ENCODE measurements around the gene CDIP1. TPM values are rescaled to one million over a fixed set of nuclear protein-coding genes. Genes with fewer than 3 reads are reported as not detected.
A peak's percentile ranks its signal among the peaks of the same experiment; 100 is the strongest.
"Not testable (repeated sequence)": the region's sequence is repeated elsewhere in the genome, so short reads cannot be mapped to it uniquely, and the experiment has no call there.

CDIP1 gene
- total RNA-seq, 2 experiments from 2014 or later: 13.5 to 34.2 TPM

DNA sequence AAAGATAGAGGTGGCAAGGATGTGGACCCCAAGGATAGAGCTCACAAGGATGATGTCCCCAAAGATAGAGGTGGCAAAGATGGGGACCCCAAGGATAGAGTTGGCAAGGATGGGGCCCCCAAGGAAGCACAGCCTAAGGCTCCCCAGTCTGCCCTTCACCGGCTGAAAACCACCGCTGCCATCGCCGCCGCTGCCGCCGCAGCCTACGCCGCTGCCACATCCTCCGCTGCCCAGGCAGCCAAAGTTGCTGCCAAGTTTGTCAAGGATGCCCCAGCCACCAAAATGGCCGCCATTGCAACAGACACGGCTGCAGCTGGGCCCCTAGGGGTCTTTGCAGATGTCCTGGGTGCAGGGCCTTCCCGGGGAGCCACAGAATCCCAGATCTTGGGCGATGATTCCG lies 37.4 kb upstream of the CDIP1 start:
- Histone ChIP-seq H3K79me2 (ENCODE audit: insufficient read depth, low read depth, low read length) (no peaks in the 10 kb centered on the region), H3K36me3 (ENCODE audit: insufficient read depth, low read length) (no peaks in the 10 kb centered on the region), H3K9me3 (ENCODE audit: low read length) (no peaks in the 10 kb centered on the region), H3K27ac (ENCODE audit: low read depth, low read length, poor library complexity, severe bottlenecking) (no peak overlapping the region), H3K9me2 (ENCODE audit: insufficient read depth, low read length) (no peaks in the 10 kb centered on the region), H3K4me3 (ENCODE audit: low read depth, low read length, poor library complexity, severe bottlenecking) (no peak overlapping the region), H2AFZ (ENCODE audit: low read length) (no peak overlapping the region), H3K4me2 (ENCODE audit: low read length) (no peak overlapping the region), H3K4me1 (ENCODE audit: insufficient read depth, low read length, poor library complexity, severe bottlenecking) (no peaks in the 10 kb centered on the region), H4K20me1 (ENCODE audit: insufficient read depth, low read length) (no peaks in the 10 kb centered on the region)
- no peak for DNase-seq (ENCODE audit: low spot score)
- CTCF ChIA-PET (ENCODE audit: unreplicated experiment): no interaction called here
- POLR2A ChIA-PET: no interaction called here
- no TSS peak for BruUV-seq (replicated peaks)
- no peak for TF ChIP-seq EZH2phosphoT487 (IDR thresholded peaks at IDR 0.05; ENCODE audit: borderline replicate concordance, low read depth, low read length)
- TF ChIP-seq, protein P1, sequence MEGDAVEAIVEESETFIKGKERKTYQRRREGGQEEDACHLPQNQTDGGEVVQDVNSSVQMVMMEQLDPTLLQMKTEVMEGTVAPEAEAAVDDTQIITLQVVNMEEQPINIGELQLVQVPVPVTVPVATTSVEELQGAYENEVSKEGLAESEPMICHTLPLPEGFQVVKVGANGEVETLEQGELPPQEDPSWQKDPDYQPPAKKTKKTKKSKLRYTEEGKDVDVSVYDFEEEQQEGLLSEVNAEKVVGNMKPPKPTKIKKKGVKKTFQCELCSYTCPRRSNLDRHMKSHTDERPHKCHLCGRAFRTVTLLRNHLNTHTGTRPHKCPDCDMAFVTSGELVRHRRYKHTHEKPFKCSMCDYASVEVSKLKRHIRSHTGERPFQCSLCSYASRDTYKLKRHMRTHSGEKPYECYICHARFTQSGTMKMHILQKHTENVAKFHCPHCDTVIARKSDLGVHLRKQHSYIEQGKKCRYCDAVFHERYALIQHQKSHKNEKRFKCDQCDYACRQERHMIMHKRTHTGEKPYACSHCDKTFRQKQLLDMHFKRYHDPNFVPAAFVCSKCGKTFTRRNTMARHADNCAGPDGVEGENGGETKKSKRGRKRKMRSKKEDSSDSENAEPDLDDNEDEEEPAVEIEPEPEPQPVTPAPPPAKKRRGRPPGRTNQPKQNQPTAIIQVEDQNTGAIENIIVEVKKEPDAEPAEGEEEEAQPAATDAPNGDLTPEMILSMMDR (conservative IDR thresholded peaks at IDR 0.05; ENCODE audit: low read length): no peak
- intact Hi-C loops (cut with micrococcal nuclease; ENCODE audit: unreplicated experiment): no loop called here

DNA sequence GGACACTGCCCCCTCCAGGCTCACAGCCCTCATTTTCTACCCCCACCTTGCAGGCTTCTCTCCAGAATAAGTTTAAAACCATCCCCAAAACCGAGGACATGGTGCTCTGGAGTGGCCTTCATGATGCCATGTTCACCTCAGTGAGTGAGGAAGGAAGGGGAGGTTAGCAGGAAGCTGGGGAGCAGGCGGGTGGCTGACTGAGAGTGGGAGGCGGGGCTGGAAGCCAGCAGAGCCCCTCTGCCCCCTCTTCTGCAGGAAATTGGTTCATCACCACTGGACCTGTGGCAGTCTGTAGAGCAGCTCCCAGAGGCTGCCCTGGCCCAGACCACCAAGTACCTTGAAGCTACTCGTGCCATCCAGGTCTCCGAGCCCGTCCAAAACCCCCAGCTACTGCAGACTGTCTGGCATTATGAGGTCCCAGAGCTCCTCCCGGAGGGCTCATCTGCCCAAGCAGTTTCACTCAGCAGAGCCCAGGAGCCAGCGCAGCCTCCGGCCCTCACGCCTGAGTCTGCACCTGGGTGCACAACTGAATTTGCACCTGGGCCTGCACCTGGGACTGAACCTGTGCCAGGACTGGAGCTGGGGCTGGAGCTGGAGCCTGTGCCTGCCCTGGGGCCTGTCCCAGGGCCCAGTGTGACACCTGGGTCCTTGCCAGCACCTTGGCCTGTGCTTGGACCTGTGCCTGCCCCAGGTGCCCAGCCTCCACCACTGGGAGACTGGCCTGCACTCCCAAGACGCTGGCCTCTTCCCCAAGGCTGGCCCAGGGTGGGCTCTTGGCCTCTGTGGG lies 36.5 kb upstream of the CDIP1 start:
- no peaks in the 10 kb centered on the region for H3K9me2 ChIP-seq (ENCODE audit: insufficient read depth, low read length)
- no peaks in the 10 kb centered on the region for H4K20me1 ChIP-seq (ENCODE audit: insufficient read depth, low read length)
- no TSS peak for BruUV-seq (replicated peaks)
- no peaks in the 10 kb centered on the region for H3K4me1 ChIP-seq (ENCODE audit: insufficient read depth, low read length, poor library complexity, severe bottlenecking)
- no peak overlapping the region for H3K4me3 ChIP-seq (ENCODE audit: low read depth, low read length, poor library complexity, severe bottlenecking)
- H2AFZ ChIP-seq (ENCODE audit: low read length): no peak overlapping the region
- CTCF ChIA-PET (ENCODE audit: unreplicated experiment): no interaction called here
- POLR2A ChIA-PET: interaction anchor here (0.7 kb wide), 1 partner anchor 12 kb away, joined by 3 read pairs; no protein-coding TSS in a partner anchor
- DNase-seq (ENCODE audit: low spot score): no peak
- no peak overlapping the region for H3K27ac ChIP-seq (ENCODE audit: low read depth, low read length, poor library complexity, severe bottlenecking)
- TF ChIP-seq EZH2phosphoT487 (IDR thresholded peaks at IDR 0.05; ENCODE audit: borderline replicate concordance, low read depth, low read length): no peak
- TF ChIP-seq, protein P1 (conservative IDR thresholded peaks at IDR 0.05; ENCODE audit: low read length): peak; percentile 45
- no peaks in the 10 kb centered on the region for H3K79me2 ChIP-seq (ENCODE audit: insufficient read depth, low read depth, low read length)
- intact Hi-C loops (cut with micrococcal nuclease; ENCODE audit: unreplicated experiment): no loop called here
- H3K4me2 ChIP-seq (ENCODE audit: low read length): no peak overlapping the region
- H3K36me3 ChIP-seq (ENCODE audit: insufficient read depth, low read length): no peaks in the 10 kb centered on the region
- H3K9me3 ChIP-seq (ENCODE audit: low read length): no peaks in the 10 kb centered on the region

DNA sequence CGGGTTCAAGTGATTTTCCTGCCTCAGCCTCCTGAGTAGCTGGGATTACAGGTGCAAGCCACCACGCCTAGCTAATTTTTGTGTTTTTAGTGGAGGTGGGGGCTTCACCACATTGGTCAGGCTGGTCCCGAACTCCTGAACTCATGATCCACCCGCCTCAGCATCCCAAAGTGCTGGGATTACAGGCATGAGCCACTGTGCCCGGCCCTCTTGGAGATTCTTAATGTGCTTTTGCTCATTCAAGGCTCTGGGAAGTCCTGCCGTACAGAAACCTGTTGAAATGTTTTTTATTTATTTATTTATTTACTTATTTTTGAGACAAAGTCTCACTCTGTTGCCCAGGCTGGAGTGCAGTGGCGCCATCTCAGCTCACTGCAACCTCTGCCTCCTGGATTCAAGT lies 35.4 kb upstream of the CDIP1 start:
- POLR2A ChIA-PET; CTCF ChIA-PET (ENCODE audit: unreplicated experiment); intact Hi-C loops (cut with micrococcal nuclease; ENCODE audit: unreplicated experiment): not testable (repeated sequence)

More for the DNA sequence above, 35.4 kb upstream of the CDIP1 start:
- not testable (repeated sequence) for BruUV-seq (replicated peaks); H3K9me3 ChIP-seq (ENCODE audit: low read length); H3K36me3 ChIP-seq (ENCODE audit: insufficient read depth, low read length); H2AFZ ChIP-seq (ENCODE audit: low read length); H3K9me2 ChIP-seq (ENCODE audit: insufficient read depth, low read length); H3K27ac ChIP-seq (ENCODE audit: low read depth, low read length, poor library complexity, severe bottlenecking); H3K4me2 ChIP-seq (ENCODE audit: low read length); H4K20me1 ChIP-seq (ENCODE audit: insufficient read depth, low read length); H3K4me1 ChIP-seq (ENCODE audit: insufficient read depth, low read length, poor library complexity, severe bottlenecking); H3K4me3 ChIP-seq (ENCODE audit: low read depth, low read length, poor library complexity, severe bottlenecking); H3K79me2 ChIP-seq (ENCODE audit: insufficient read depth, low read depth, low read length); DNase-seq (ENCODE audit: low spot score)

All from OCI-LY7 (cell line).